SJCRH30 (cell line): ENCODE data around the gene DNASE1L1. TPM values are rescaled to one million over a fixed set of nuclear protein-coding genes. Genes with fewer than 3 reads are reported as not detected.
"Not testable (repeated sequence)": the region's sequence is repeated elsewhere in the genome, so short reads cannot be mapped to it uniquely, and the experiment has no call there.

Source experiments
- DNase-seq, 2 experiments: peaks; one replicate each; pipeline ENCODE4 v3.0.0-alpha.2; 2015 to 2020
- H3K27ac ChIP-seq: fragments of 250-450 bp; sonication (Bioruptor Pico); 2 replicates; pipeline ENCODE4 v1.5.1; 2020; ENCODE audit warnings: mild to moderate bottlenecking, moderate library complexity
- H3K27me3 ChIP-seq: fragments of 250-450 bp; sonication (Bioruptor Pico); 2 replicates; pipeline ENCODE4 v1.5.1; 2020; ENCODE audit warnings: mild to moderate bottlenecking, moderate library complexity
- H3K36me3 ChIP-seq: fragments of 250-450 bp; sonication (Bioruptor Pico); 2 replicates; pipeline ENCODE4 v1.5.1; 2020; ENCODE audit warnings: mild to moderate bottlenecking, moderate library complexity
- H3K4me1 ChIP-seq: fragments of 250-450 bp; sonication (Bioruptor Pico); 2 replicates; pipeline ENCODE4 v1.5.1; 2020; ENCODE audit warnings: mild to moderate bottlenecking, moderate library complexity
- H3K4me3 ChIP-seq: fragments of 250-450 bp; sonication (Bioruptor Pico); 2 replicates; pipeline ENCODE4 v1.5.1; 2020; ENCODE audit warnings: mild to moderate bottlenecking, moderate library complexity
- H3K9me3 ChIP-seq: fragments of 250-450 bp; sonication (Bioruptor Pico); replicated peaks from 2 replicates; pipeline ENCODE4 v1.5.1; 2020; ENCODE audit warnings: mild to moderate bottlenecking, moderate library complexity
- total RNA-seq: library from RNA; depleted of rRNA; stranded (reverse); fragments of >200 nt; shearing (Covaris generic); gene quantifications from 2 replicates; pipeline ENCODE4 v1.2.3, GENCODE V29; 2014

Gene DNASE1L1
- total RNA-seq, 1 experiment from 2014 or later = 21.7 TPM

DNA sequence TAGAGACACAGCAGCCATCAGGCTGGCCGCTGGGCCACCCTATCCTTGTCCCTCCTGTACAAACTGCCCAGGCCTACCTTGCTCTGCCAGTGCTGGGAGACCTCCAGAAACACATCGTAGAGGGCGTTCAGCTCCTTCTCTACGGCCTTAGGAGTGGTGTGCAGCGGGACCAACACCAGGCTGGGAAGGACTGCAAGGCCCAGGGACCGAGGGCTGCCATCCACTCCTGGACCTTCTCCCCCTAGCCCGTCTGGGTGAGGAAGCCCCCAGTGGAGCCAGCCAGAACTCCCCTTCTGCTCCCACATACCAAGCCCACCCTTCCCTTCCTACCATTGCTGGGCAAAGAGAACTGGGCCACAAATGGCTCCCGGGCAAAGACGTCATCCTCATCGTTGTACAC is 5.9 kb downstream of the DNASE1L1 start:
- no peak overlapping the region for H3K27ac ChIP-seq
- H3K4me1 ChIP-seq = no peaks in the 10 kb centered on the region
- H3K4me3 ChIP-seq = no peak overlapping the region
- DNase-seq = no peak
- peaks cover 30% of the 10 kb centered on the region for H3K36me3 ChIP-seq
- H3K9me3 ChIP-seq = no peaks in the 10 kb centered on the region
- no peaks in the 10 kb centered on the region for H3K27me3 ChIP-seq

DNA sequence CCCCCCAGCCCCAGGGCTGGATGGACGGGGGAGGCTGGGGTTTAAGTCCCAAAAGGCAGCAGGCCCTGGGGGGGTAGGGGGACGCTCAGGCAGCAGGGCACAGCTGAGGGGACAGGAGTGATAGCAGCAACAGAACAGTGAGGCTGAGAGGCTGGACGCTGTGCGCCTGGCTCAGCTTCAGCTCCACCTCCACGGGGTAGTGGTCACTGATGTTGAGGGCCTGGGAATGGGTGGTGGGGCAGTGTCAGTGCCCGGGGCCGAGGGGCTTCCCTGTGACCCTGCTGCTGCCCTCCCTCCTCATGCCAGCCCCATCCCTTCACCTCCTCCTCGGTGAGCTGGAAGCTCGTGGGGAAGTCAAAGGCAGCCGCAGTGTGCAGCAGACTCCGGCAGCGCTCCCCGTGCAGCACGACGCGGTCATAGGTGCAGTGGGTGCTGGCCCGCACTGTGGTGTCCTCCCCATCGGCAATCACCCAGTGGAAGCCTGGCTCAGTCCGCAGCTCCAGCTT is 6.4 kb downstream of the DNASE1L1 start:
- Histone ChIP-seq H3K4me3 (no peak overlapping the region), H3K4me1 (no peaks in the 10 kb centered on the region)

DNA sequence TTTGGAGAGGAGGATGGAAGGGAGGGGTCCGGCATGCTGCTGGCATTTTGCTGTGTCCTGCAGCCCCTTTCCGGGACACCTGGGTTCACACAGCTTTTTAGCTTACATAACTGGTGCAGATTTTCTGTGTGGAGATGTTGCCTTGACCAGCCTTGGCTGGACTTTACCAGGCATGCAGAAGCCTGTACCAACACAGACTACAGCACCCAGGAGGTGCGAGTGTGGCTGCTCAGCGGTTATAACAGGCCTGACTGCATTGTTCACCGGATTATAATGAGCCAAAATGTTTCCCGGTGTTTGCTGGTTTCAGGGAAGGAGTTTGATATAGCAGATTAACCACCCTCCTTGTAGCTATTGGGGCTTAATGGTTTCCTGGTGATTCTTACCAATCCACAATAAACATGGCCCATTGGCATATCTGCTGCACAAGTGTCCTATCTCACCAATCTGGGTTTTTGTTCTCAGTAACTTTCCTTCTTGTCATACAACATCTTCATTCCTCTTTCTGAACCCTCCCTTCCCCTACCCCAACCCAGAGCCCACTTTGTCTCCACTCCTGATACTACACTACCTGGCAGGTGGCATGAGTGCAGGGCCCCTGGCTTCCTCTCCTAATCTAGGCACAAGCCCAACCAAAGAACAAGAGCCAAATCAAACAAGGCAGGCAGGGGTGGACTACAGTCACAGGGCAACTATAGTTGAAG is 7.0 kb downstream of the DNASE1L1 start:
- no peaks in the 10 kb centered on the region for H3K4me1 ChIP-seq
- no peak overlapping the region for H3K27ac ChIP-seq
- DNase-seq = peak in 1 of 2 experiments; percentile 26
- H3K27me3 ChIP-seq = no peaks in the 10 kb centered on the region
- no peaks in the 10 kb centered on the region for H3K9me3 ChIP-seq
- peaks cover 30% of the 10 kb centered on the region for H3K36me3 ChIP-seq
- no peak overlapping the region for H3K4me3 ChIP-seq

More for the DNA sequence above, 6.4 kb downstream of the DNASE1L1 start:
- no peak for DNase-seq
- Histone ChIP-seq H3K27me3 (no peaks in the 10 kb centered on the region), H3K27ac (no peak overlapping the region), H3K36me3 (peaks cover 30% of the 10 kb centered on the region), H3K9me3 (no peaks in the 10 kb centered on the region)

DNA sequence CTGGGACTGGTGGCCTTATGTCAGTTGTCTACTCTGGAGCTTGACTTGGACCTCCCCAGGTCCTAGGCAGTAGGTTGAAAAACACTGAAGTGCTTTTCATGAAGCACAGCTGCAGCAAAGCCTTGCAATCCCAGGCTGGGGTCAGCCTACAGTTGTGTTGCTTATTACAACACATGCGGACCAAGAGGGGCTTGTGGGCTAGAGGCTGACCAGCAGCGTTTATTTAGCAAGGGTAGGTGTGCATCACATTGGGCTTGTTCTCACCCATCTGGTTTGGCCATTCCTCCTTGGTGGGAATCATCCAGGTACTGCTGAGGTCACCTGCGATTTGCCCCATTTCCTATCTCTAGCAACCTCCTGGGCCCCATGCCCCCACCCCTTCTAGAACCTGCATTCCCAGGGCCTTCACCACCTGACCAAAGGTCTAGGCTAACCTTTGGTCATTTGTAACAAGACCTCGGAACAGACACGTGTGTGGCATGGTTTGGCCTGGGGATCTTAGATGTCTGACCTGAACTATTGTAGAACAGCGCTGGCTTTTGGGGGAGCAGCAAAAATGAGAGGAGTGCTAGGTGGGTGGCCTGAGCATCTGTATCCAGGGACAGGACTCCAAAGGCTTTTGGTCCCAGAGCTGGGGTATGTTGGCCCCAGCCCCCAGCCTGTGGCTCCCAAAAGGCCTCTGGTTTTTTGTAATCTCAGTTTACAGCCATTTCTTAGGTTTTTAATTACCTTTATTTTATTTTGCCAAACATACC is 7.8 kb downstream of the DNASE1L1 start:
- Histone ChIP-seq H3K4me1 (no peaks in the 10 kb centered on the region), H3K27ac (no peak overlapping the region), H3K4me3 (no peak overlapping the region), H3K36me3 (peaks cover 30% of the 10 kb centered on the region), H3K27me3 (no peaks in the 10 kb centered on the region), H3K9me3 (no peaks in the 10 kb centered on the region)
- DNase-seq = peak in 1 of 2 experiments; percentile 43

DNA sequence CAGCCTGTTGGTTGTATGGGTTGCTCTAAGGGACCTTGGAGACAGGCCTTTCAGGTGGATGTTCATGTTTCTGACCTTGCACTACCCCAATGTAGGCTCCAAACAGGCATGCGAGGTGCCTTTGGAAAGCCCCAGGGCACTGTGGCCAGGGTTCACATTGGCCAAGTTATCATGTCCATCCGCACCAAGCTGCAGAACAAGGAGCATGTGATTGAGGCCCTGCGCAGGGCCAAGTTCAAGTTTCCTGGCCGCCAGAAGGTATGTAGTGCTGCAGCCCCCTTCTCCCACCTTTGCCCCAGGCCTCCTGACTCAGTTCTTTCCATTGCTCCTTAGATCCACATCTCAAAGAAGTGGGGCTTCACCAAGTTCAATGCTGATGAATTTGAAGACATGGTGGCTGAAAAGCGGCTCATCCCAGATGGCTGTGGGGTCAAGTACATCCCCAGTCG is 8.7 kb downstream of the DNASE1L1 start:
- not testable (repeated sequence) for H3K9me3 ChIP-seq, H3K27me3 ChIP-seq, DNase-seq, H3K27ac ChIP-seq, H3K4me3 ChIP-seq, H3K4me1 ChIP-seq
- H3K36me3 ChIP-seq = peaks cover 30% of the 10 kb centered on the region

DNA sequence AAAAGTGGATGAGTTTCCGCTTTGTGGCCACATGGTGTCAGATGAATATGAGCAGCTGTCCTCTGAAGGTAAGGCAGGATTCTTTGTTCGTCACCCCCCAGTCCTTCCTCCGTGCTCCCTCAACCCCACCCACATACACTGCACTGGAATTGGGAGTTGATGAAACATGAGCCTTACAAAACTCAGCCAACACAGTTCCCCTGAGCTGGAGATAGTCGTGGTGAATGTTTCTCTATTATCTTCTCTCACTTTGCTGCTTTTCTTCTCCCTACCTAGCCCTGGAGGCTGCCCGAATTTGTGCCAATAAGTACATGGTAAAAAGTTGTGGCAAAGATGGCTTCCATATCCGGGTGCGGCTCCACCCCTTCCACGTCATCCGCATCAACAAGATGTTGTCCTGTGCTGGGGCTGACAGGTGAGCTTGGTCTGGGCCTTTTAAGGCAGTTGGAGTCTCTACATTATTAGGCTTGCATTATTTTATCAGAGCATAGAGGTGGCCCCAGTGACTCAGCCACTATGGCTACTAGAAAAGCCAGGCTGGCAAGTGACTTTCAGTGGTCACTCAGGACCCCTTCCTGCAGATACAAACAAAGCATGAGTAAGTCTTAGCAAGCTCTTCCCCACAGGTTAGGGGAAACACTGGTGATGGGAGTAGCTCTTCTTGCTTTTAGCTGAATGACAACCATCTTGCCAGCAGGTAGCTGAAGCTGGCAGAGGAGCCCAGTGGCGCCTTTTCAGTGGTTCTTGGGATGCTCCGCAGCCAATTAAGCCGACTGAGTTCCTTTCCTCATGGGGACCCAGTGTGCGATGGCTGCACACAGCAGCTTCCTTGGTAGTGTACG is 9.3 kb downstream of the DNASE1L1 start:
- no peak for DNase-seq
- Histone ChIP-seq H3K27ac (peak overlapping the region; percentile 99), H3K27me3 (no peaks in the 10 kb centered on the region), H3K4me1 (no peaks in the 10 kb centered on the region), H3K36me3 (peaks cover 30% of the 10 kb centered on the region), H3K4me3 (peak overlapping the region; percentile 84), H3K9me3 (no peaks in the 10 kb centered on the region)

DNA sequence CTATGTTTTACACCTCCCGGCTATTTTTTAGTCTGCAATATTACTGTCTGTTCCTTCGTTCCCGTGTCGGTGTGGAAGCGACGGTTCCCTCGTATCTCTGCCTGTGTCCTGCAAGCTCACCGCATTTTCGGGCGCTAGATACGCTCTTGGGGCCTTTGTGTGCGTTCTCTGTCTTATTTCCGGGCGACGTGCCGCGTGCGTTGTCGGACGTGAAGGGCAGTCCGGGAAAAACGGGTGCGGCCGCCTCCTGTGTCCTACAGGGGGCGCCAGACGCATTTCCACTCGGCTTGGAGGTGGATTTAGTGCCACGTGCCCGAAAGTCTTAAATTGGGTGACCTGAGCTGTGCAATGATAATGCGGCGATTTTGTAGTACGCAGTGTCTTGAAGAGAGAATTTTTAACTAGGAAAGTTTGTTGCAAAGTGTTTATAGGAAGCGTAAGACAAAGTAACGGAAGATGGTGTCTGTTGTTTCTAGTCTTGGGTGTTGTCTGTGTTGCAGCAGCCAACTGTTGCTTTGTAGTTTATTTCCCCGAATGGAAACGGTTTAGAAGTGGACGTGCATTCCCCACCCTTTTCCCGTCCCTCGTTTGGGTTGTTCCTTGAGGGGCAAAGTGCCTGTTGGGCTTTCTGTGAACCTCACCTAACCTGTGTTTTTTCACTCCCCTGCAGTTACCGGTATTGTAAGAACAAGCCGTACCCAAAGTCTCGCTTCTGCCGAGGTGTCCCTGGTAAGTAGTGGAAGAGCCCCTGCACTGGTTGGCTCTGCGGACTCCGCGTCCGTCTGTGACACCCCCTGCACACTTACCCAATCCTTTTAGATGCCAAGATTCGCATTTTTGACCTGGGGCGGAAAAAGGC is 10.2 kb downstream of the DNASE1L1 start:
- H3K36me3 ChIP-seq = peaks cover 30% of the 10 kb centered on the region
- peak overlapping the region; percentile 84 for H3K4me3 ChIP-seq
- H3K27ac ChIP-seq = peak overlapping the region; percentile 99
- H3K4me1 ChIP-seq = no peaks in the 10 kb centered on the region
- no peaks in the 10 kb centered on the region for H3K27me3 ChIP-seq
- DNase-seq = peak; percentile 75 to 81
- no peaks in the 10 kb centered on the region for H3K9me3 ChIP-seq

DNA sequence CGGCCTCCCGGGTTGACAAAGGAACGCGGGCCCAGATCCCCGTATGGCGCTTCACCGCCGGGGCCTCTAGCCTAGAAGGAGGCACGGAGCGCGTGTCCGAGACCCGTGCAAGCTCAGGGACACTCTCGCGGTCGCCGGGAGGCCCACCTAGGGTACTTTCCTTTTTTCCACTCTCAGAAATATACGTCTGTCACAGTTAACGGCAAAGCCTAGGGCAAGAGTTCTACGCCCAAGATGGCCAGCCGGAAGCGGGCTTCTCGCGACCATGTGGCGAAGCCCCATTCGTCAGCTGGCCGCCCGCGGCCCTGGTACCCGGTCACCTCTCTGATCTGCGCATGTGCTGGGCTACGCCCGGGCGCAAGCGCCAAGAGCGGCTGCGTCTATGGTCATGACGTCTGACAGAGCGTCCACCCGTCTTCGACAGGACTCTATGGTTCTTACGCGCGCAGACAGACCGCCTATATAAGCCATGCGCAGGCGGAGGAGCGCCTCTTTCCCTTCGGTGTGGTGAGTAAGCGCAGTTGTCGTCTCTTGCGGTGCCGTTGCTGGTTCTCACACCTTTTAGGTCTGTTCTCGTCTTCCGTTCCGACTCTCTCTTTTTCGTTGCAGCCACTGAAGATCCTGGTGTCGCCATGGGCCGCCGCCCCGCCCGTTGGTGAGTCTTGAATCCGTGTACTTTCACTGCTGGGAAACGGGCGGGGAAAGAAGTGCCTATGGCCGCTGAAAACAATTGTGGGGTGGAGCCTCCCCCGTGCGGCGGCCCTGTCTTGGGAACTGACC is 11.0 kb downstream of the DNASE1L1 start, which contains the start of gene RPL10:
Gene RPL10, plus strand, starts transcription at position 490 of the 780 bp plus-strand sequence. Its CDS starts 143 bp downstream, at position 633.
- peak; percentile 95 to 97 for DNase-seq
- Histone ChIP-seq H3K27me3 (no peaks in the 10 kb centered on the region), H3K36me3 (peaks cover 30% of the 10 kb centered on the region), H3K4me1 (no peaks in the 10 kb centered on the region), H3K27ac (peak within 1 kb of the TSS; percentile 99), H3K4me3 (peak within 1 kb of the TSS; percentile 84), H3K9me3 (no peaks in the 10 kb centered on the region)

DNA sequence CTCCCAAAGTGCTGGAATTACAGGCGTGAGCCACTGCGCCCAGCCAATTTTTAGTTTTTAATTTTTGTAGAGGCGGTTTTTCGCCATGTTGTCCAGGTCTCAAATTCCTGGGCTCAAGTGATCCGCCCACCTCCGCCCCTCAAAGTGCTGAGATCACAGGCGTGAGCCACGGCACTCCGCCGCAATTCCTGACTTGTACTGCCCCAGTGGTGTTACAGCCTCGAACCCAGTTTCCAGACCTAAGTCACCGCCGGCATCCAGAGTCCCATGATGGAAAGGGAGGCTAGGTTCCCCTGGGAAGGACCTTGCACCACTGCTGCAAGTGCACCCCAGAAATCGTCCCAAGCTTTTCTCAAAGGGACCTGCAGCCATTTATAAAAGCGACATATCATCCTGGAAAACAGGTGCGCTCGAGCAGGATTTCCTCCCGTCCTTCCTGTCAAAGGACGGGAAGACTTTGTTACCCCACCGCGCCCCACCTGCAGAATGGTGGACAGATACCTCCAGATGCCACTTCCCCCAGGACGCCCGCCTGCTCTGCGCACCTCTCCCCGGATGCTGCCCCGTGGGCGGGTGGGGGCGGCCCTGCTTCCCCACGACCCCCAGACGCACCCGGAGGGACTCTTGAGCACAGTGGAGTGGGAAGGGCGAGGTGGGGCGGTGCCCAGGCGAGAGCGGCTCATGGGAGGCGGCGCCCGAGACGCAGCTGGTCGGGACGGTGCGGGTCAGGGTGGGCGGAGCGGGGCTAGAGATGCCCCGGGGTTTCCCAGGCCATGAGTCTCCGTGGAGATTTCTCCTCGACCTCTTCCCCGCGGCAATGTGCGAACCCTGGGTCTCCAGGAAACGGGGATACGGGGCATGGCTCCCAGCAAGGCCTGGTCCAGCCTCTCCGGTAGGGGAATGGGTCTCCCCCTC is 11.8 kb downstream of the DNASE1L1 start:
- peak; percentile 77 for DNase-seq
- peak overlapping the region; percentile 99 for H3K27ac ChIP-seq
- no peaks in the 10 kb centered on the region for H3K4me1 ChIP-seq
- peaks cover 30% of the 10 kb centered on the region for H3K36me3 ChIP-seq
- H3K27me3 ChIP-seq = no peaks in the 10 kb centered on the region
- H3K9me3 ChIP-seq = no peaks in the 10 kb centered on the region
- peak overlapping the region; percentile 84 for H3K4me3 ChIP-seq

DNA sequence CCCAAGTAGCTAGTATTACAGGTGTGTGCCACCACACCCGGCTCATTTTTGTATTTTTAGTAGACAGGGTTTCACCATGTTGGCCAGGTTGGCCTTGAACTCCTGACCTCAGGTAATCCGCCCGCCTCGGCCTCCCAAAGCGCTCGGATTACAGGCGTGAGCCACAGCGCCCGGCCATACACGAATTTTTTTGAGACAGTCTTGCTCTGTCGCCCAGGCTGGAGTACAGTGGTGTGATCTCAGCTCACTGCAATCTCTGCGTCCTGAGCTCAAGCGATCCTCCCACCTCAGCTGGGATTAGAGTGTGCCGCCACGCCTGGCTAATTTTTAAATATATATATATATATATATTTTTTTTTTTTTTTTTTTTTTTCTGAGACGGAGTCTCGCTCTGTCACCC is 12.7 kb downstream of the DNASE1L1 start:
- H3K36me3 ChIP-seq = peaks cover 26% of the 10 kb centered on the region
- H3K27ac ChIP-seq, H3K4me3 ChIP-seq, H3K9me3 ChIP-seq, H3K4me1 ChIP-seq, DNase-seq, H3K27me3 ChIP-seq: not testable (repeated sequence)

DNA sequence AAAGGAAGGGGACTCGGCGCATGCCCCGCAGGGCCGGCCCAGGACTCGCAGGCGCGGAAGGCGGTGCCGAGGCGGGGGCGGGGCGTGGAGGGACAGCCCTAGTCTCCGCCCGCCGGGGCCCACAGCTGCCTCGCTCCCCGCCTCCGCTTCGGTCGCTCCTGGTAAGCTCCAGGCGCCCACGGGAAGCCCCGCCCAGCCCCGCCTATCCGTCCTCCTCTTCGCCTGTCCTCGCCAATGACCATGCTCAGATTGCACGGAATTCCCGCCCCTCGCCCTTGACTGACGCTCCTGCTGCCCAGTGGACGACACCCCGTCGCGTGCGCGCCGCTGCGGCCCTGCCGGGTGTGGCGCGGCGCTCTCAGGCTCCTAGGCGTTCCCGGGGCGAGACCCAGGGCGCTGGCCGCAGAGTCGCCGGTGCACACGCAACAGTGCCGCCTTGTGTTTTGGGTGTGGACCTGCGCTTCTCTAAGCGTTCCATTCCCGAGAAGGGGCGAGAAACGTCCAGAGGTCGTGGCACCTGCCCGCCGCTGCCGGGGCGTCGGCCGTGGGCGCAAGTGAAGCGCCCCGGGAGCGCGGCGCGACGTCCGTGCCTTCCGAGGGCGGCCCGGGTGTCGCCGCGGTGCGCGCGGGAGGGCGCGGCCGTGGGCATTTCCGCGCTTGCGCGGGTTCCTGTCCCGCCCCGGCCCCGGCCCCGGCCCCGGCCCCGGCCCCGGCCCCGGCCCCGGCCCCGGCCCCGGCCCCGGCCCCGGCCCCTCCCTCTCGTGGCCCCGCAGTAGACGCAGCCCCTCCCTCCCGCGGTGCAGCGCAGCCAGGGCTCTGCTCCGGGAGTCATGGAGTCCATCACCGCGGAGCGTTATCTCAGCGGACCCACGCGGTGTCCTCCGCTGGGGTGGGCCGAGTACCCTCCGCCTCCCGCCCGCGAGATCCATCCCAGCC is 19.0 kb downstream of the DNASE1L1 start:
- not testable (repeated sequence) for H3K9me3 ChIP-seq, H3K27me3 ChIP-seq, DNase-seq, H3K4me3 ChIP-seq, H3K36me3 ChIP-seq, H3K27ac ChIP-seq, H3K4me1 ChIP-seq

DNA sequence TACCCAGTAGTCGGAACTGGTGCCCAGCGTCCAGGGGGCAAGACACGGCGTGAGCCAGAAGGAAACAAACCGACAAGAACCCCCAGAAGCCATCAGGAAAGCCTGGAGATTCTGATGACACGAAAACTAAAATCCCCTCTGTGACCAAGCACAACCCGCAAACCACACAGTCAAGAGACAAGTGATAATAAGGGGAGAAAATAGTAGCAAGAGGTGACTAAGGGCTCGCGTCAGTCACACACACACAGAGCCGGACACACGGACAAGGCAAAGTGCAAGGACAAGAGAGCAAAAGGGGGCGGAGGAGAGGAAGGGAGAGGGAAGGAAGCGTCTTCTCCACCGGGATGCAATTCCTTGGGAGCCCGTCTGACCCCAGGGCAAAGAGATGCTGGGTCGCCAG is 20.4 kb downstream of the DNASE1L1 start:
- DNase-seq, H3K9me3 ChIP-seq, H3K4me1 ChIP-seq, H3K4me3 ChIP-seq, H3K27me3 ChIP-seq, H3K27ac ChIP-seq, H3K36me3 ChIP-seq: not testable (repeated sequence)
